Ishikawa (cell line): Measurements from ENCODE around the gene LYL1.

ENCODE experiments used
- CEBPB ChIP-seq: IDR thresholded peaks from 2 replicates; pipeline ENCODE4 v1.6.1; 2012
- CREB1 ChIP-seq: IDR thresholded peaks from 2 replicates; pipeline ENCODE4 v1.6.1; 2012; ENCODE audit warnings: low read depth
- EGR1 ChIP-seq: IDR thresholded peaks from 2 replicates; pipeline ENCODE4 v1.6.1; 2012
- EP300 ChIP-seq: IDR thresholded peaks from 2 replicates; pipeline ENCODE4 v1.6.1; 2012; ENCODE audit warnings: borderline replicate concordance
- FOXM1 ChIP-seq: IDR thresholded peaks from 2 replicates; pipeline ENCODE4 v1.6.1; 2012; ENCODE audit warnings: low read depth, borderline replicate concordance
- MAX ChIP-seq: IDR thresholded peaks from 2 replicates; pipeline ENCODE4 v1.6.1; 2012
- NFIC ChIP-seq: IDR thresholded peaks from 2 replicates; pipeline ENCODE4 v1.6.1; 2012
- RAD21 ChIP-seq: IDR thresholded peaks from 2 replicates; pipeline ENCODE4 v1.6.1; 2012; ENCODE audit warnings: low read depth
- REST ChIP-seq: IDR thresholded peaks from 2 replicates; pipeline ENCODE4 v1.6.1; 2012; ENCODE audit warnings: low read depth, mild to moderate bottlenecking
- TAF1 ChIP-seq: IDR thresholded peaks from 2 replicates; pipeline ENCODE4 v1.6.1; 2012; ENCODE audit warnings: low read depth, mild to moderate bottlenecking
- TCF12 ChIP-seq: IDR thresholded peaks from 2 replicates; pipeline ENCODE4 v1.6.1; 2012; ENCODE audit warnings: low read depth
- TEAD4 ChIP-seq: IDR thresholded peaks from 2 replicates; pipeline ENCODE4 v1.6.1; 2012
- USF1 ChIP-seq: IDR thresholded peaks from 2 replicates; pipeline ENCODE4 v1.6.1; 2012
- YY1 ChIP-seq: IDR thresholded peaks from 2 replicates; pipeline ENCODE4 v1.6.1; 2012; ENCODE audit warnings: low read depth

GRCh38 chr19:13062317-13062716, 40.3 kb downstream of the LYL1 start:
- TF ChIP-seq EP300 (no peak), TEAD4 (no peak), MAX (no peak), CREB1 (no peak), FOXM1 (no peak), NFIC (no peak), REST (no peak), USF1 (no peak), RAD21 (no peak), TAF1 (no peak), CEBPB (no peak), TCF12 (no peak), YY1 (no peak), EGR1 (no peak)
